Measurements from ENCODE around the gene STX4. TPM values are rescaled to one million over a fixed set of nuclear protein-coding genes. Genes with fewer than 3 reads are reported as not detected.
A peak's percentile ranks its signal among the peaks of the same experiment; 100 is the strongest.

The STX4 gene
- total and polyA plus RNA-seq, 9 of the 15 experiments (the other 6 are each of a cell fraction or from before 2014, with no cell fraction given), result 3.2 to 48.0 (median 21.5) TPM

DNA sequence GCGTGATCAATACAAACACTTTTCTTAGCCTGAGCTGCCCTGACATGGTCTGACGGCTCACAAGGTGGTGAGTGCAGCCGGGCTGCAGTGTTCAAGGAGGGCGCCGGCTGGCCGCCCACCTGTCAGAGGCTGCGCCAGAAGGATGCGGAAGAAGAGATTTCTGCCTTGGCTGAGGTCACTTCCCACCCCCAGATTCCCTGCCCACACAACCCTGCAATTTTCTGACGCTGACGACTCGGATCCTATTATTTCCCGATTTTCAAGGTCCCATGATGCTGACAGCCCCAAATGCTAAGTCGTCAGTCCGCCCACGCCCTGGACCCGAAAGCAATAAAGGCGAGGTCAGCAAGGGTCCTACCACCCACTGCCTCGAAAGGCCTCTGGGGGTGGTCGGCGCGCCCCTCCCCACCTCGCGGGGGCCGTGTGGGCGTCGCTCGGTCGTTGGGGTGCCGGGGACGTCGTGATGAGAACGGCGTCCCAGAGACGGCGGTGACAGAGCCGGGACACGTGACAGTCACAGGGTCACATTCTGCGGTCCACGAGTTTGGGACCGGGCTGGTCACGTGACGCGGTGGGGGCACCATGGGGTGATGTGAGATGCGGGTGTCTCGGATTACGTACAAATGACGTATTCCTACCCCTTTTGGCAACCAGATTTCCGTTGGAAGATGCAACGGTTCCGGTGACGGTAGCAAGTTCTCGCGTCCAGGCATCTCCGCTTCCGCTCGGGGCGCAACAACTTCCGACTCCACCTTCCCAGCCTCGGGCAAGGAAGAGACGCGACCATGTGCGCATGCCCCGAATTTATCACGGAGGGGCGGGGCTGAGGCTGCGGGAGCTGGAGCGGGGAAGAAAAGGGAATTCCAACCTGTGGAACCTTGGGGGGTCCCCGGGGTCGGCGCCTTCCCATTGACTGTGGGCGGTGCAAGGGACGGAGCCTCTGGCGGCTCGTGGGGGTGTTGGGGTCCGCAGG is at the start of gene STX4 (continued):
- TF ChIP-seq SNIP1 (IDR thresholded peaks at IDR 0.05; ENCODE audit: low read depth), result no peak
- TF ChIP-seq TSHZ1 (CRISPR knock-in tag; IDR thresholded peaks at IDR 0.05), result no peak
- no peak for TF ChIP-seq XRCC3 (IDR thresholded peaks at IDR 0.05)
- no peak for TF ChIP-seq CHAMP1 (IDR thresholded peaks at IDR 0.05)
- TF ChIP-seq, protein P1, sequence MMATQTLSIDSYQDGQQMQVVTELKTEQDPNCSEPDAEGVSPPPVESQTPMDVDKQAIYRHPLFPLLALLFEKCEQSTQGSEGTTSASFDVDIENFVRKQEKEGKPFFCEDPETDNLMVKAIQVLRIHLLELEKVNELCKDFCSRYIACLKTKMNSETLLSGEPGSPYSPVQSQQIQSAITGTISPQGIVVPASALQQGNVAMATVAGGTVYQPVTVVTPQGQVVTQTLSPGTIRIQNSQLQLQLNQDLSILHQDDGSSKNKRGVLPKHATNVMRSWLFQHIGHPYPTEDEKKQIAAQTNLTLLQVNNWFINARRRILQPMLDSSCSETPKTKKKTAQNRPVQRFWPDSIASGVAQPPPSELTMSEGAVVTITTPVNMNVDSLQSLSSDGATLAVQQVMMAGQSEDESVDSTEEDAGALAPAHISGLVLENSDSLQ (IDR thresholded peaks at IDR 0.05), result no peak; the same call in none of the 2 replicates
- no peak for TF ChIP-seq PHB2 (IDR thresholded peaks at IDR 0.05; ENCODE audit: low read depth)
- no peak for TF ChIP-seq ZNF445 (CRISPR knock-in tag; IDR thresholded peaks at IDR 0.05; ENCODE audit: low read depth)
- TF ChIP-seq, protein P2, sequence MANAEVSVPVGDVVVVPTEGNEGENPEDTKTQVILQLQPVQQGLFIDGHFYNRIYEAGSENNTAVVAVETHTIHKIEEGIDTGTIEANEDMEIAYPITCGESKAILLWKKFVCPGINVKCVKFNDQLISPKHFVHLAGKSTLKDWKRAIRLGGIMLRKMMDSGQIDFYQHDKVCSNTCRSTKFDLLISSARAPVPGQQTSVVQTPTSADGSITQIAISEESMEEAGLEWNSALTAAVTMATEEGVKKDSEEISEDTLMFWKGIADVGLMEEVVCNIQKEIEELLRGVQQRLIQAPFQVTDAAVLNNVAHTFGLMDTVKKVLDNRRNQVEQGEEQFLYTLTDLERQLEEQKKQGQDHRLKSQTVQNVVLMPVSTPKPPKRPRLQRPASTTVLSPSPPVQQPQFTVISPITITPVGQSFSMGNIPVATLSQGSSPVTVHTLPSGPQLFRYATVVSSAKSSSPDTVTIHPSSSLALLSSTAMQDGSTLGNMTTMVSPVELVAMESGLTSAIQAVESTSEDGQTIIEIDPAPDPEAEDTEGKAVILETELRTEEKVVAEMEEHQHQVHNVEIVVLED (CRISPR knock-in tag; IDR thresholded peaks at IDR 0.05), result peak; percentile 80
- 0 out of 4 replicates have a peak, but pooled peaks have one; percentile 27 to 31 for TF ChIP-seq ARNT (IDR thresholded peaks at IDR 0.05)
- TF ChIP-seq, protein P3, sequence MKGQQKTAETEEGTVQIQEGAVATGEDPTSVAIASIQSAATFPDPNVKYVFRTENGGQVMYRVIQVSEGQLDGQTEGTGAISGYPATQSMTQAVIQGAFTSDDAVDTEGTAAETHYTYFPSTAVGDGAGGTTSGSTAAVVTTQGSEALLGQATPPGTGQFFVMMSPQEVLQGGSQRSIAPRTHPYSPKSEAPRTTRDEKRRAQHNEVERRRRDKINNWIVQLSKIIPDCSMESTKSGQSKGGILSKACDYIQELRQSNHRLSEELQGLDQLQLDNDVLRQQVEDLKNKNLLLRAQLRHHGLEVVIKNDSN (CRISPR knock-in tag; IDR thresholded peaks at IDR 0.05), result peak; percentile 100
- TF ChIP-seq ATF2 (CRISPR knock-in tag; IDR thresholded peaks at IDR 0.05), result peak; percentile 78
- TF ChIP-seq MECOM (CRISPR knock-in tag; IDR thresholded peaks at IDR 0.05), result peak; percentile 60
- no peak for TF ChIP-seq ZKSCAN3 (CRISPR knock-in tag; IDR thresholded peaks at IDR 0.05)
- TF ChIP-seq PTBP1 (IDR thresholded peaks at IDR 0.05; ENCODE audit: low read depth, low read length), result no peak
- TF ChIP-seq ZNF444 (CRISPR knock-in tag; IDR thresholded peaks at IDR 0.05), result no peak
- peak; percentile 65; the same call in 1 of the 2 replicates for TF ChIP-seq PML (IDR thresholded peaks at IDR 0.05; ENCODE audit: low read length)
- TF ChIP-seq ZNF830 (CRISPR knock-in tag; IDR thresholded peaks at IDR 0.05), result no peak

Measured in K562 (cell line).